ENCODE data around the gene NDUFV1.
"Not testable (repeated sequence)": the region's sequence is repeated elsewhere in the genome, so short reads cannot be mapped to it uniquely, and the experiment has no call there.

- not testable (repeated sequence) for TF ChIP-seq REST (IDR thresholded peaks at IDR 0.05)
- TF ChIP-seq, protein P1, sequence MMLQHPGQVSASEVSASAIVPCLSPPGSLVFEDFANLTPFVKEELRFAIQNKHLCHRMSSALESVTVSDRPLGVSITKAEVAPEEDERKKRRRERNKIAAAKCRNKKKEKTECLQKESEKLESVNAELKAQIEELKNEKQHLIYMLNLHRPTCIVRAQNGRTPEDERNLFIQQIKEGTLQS (IDR thresholded peaks at IDR 0.05): not testable (repeated sequence)
Measured at GRCh38 chr11:67619683-67620618, 13.2 kb downstream of the NDUFV1 start.

All from liver (tissue), 2 donors.